ENCODE results near the gene NRXN3.

- no peak for TF ChIP-seq TCF7L2 (IDR thresholded peaks at IDR 0.05; ENCODE audit: low read depth, low read length)
- no peak for TF ChIP-seq CTCF (IDR thresholded peaks at IDR 0.05)
- peak; percentile 74 to 86 for TF ChIP-seq REST (IDR thresholded peaks at IDR 0.05; ENCODE audit: insufficient read depth in 1 of 2, low read depth in 2 of 2, low read length in 1 of 2)
- no peak for TF ChIP-seq POLR2AphosphoS5 (IDR thresholded peaks at IDR 0.05; ENCODE audit: low read depth, low read length)
- TF ChIP-seq SIN3A (IDR thresholded peaks at IDR 0.05; ENCODE audit: borderline replicate concordance, insufficient read depth, low read depth, low read length): no peak
Measured at GRCh38 chr14:78863143-78863542, 693.0 kb downstream of the NRXN3 start.

All from Panc1 (cell line).